Activated naive CD8-positive, alpha-beta T cell treated with anti-CD3 and anti-CD28 coated beads, Interleukin-2, amount 10 ng/mL, durations not matched to agents 7 days and 5 days (primary cell): ENCODE data around the gene CHID1. TPM values are rescaled to one million over a fixed set of nuclear protein-coding genes. Genes with fewer than 3 reads are reported as not detected.

Experiments used
- ATAC-seq: fragments of 150-1000 bp; cut with Tn5 transposase; one replicate; pipeline ENCODE4 v1.10.0; 2021; ENCODE audit warnings: low read depth, moderate library complexity
- POLR2A ChIA-PET: fragments of 350-600 bp; sonication (Branson Sonifier 250); formaldehyde crosslinking; loops from one replicate; lab custom pipeline; 2021; ENCODE audit warnings: antibody characterized with exemption; lab: Charles Lee
- DNase-seq: peaks from one replicate; pipeline ENCODE4 v3.0.0; 2021
- H3K27ac Mint-ChIP-seq: one replicate; pipeline ENCODE4 v1.8.0; 2022; ENCODE audit warnings: mild to moderate bottlenecking, mixed read lengths
- H3K27me3 Mint-ChIP-seq: one replicate; pipeline ENCODE4 v1.8.0; 2022; ENCODE audit warnings: mild to moderate bottlenecking, moderate library complexity, mixed read lengths
- H3K36me3 Mint-ChIP-seq: one replicate; pipeline ENCODE4 v1.8.0; 2021; ENCODE audit warnings: mild to moderate bottlenecking, mixed read lengths
- H3K4me1 Mint-ChIP-seq: one replicate; pipeline ENCODE4 v1.8.0; 2021; ENCODE audit warnings: mixed read lengths
- H3K4me3 Mint-ChIP-seq: one replicate; pipeline ENCODE4 v1.8.0; 2022; ENCODE audit warnings: mild to moderate bottlenecking, moderate library complexity, mixed read lengths
- H3K9me3 Mint-ChIP-seq: one replicate; pipeline ENCODE4 v1.8.0; 2021; ENCODE audit warnings: mixed read lengths
- total RNA-seq, 2 experiments: library from RNA; stranded (reverse); gene quantifications; one replicate each; pipeline ENCODE4 v1.2.3, GENCODE V29; 2021

The CHID1 gene
- total RNA-seq, 2 experiments from 2014 or later, result 39.7 to 47.9 TPM

DNA sequence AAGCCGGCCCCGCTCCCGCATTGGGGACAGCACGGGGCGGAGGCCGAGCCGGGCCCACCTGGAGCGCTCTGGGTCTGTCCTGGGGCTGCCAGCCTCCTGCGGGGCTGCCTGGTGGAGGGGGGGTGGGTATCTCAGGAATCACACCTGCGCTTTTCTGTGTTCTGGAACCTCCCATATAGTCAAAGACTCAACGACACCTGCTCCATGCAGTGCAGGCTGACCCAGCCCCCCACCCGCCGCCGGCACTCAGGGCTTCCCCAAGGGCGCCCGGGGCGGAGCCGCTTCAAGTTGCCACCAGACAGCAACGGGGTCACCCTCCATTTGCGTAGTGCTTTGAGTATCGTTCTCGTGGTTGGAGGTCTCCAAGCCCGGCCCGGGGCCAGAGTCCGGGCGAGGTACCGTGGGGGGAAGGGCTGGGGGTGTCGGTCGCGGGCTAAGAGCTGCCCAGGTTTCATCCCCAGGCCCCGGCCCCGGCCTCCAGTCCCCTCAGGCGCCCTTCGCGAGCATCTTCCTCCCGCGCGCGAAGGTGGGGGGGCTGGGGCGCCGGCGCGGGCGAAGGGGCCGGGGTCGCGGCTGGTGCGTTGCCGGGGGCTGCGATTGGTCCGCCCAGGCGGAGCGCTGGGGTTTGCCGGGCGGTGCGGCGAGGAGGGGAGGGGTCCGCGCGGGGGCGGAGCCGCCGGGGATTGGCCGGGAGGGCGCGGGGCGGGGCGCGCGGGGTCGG lies 61.3 kb downstream of the CHID1 start:
- ATAC-seq (peak; percentile 15), DNase-seq (peak; percentile 55)
- H3K36me3 Mint-ChIP-seq, result no peaks in the 10 kb centered on the region
- peaks cover 5% of the 10 kb centered on the region for H3K4me1 Mint-ChIP-seq
- POLR2A ChIA-PET, result interaction anchor here (0.7 to 1.2 kb wide), 3 partner anchors 17 to 1453 kb away, joined by 3 to 4 read pairs (median 3); partner anchors contain the start of gene CD151
- H3K27me3 Mint-ChIP-seq, result peaks cover 6% of the 10 kb centered on the region
- no peaks in the 10 kb centered on the region for H3K9me3 Mint-ChIP-seq
- H3K27ac Mint-ChIP-seq, result no peak overlapping the region
- H3K4me3 Mint-ChIP-seq, result peak overlapping the region; percentile 75

- ATAC-seq (peak; percentile 59), DNase-seq (peak; percentile 80)
- Mint-ChIP-seq H3K27me3 (peaks cover 6% of the 10 kb centered on the region), H3K4me3 (peak overlapping the region; percentile 40), H3K36me3 (no peaks in the 10 kb centered on the region), H3K4me1 (peaks cover 9% of the 10 kb centered on the region), H3K9me3 (no peaks in the 10 kb centered on the region), H3K27ac (no peak overlapping the region)
- POLR2A ChIA-PET, result interaction anchor here (0.7 to 1.2 kb wide), 3 partner anchors 16 to 1454 kb away, joined by 3 to 4 read pairs (median 3); partner anchors contain the start of gene CD151
These were observed 62.2 kb downstream of the CHID1 start for GRCh38 chr11:848380-848931.

GRCh38 chr11:847876-848275 lies 62.7 kb downstream of the CHID1 start:
- POLR2A ChIA-PET, result interaction anchor here (1.2 kb wide), 1 partner anchor 69 kb away, joined by 3 read pairs; no protein-coding TSS in a partner anchor

DNA sequence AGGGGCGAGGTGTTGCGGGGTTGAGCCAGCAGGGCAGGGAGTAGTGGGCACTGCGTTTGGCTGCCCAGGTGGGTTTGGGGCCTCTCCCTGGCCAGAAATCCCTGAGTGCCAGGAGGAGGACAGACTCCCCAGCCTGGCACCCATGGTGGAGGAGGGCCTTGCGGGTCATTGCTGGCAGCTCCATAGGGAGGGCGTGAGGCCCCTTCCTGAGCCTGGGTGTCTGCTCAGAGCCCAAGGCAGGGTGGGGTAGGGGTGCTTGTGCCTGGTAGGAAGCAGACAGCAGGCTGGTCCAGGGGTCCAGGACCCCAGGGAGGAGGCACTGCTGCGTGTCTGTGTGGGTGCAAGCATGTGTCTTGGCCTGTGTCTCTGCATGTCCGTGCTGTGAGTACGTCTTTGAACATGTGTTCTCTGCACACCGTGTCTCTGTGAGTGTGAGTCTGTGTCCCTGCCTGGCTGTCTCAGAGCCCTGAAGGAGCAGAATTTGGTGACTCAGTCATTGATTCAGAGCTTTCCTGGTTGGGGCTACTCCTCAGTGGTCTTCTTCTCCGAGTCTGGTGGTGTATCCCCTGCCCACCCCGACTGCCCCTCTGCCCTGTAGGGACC lies 64.0 kb downstream of the CHID1 start:
- H3K4me1 Mint-ChIP-seq, result peaks cover 11% of the 10 kb centered on the region
- ATAC-seq (no peak), DNase-seq (no peak)
- H3K36me3 Mint-ChIP-seq, result no peaks in the 10 kb centered on the region
- POLR2A ChIA-PET, result interaction anchor here (0.5 kb wide), 1 partner anchor 84 kb away, joined by 4 read pairs; no protein-coding TSS in a partner anchor
- H3K9me3 Mint-ChIP-seq, result no peaks in the 10 kb centered on the region
- H3K27ac Mint-ChIP-seq, result no peak overlapping the region
- no peak overlapping the region for H3K4me3 Mint-ChIP-seq
- H3K27me3 Mint-ChIP-seq, result peaks cover 6% of the 10 kb centered on the region

More at GRCh38 chr11:847876-848275, 62.7 kb downstream of the CHID1 start:
- no peaks in the 10 kb centered on the region for H3K36me3 Mint-ChIP-seq
- DNase-seq (no peak), ATAC-seq (no peak)
- H3K27me3 Mint-ChIP-seq, result peaks cover 6% of the 10 kb centered on the region
- H3K4me1 Mint-ChIP-seq, result peaks cover 11% of the 10 kb centered on the region
- no peak overlapping the region for H3K27ac Mint-ChIP-seq
- H3K4me3 Mint-ChIP-seq, result no peak overlapping the region
- no peaks in the 10 kb centered on the region for H3K9me3 Mint-ChIP-seq

DNA sequence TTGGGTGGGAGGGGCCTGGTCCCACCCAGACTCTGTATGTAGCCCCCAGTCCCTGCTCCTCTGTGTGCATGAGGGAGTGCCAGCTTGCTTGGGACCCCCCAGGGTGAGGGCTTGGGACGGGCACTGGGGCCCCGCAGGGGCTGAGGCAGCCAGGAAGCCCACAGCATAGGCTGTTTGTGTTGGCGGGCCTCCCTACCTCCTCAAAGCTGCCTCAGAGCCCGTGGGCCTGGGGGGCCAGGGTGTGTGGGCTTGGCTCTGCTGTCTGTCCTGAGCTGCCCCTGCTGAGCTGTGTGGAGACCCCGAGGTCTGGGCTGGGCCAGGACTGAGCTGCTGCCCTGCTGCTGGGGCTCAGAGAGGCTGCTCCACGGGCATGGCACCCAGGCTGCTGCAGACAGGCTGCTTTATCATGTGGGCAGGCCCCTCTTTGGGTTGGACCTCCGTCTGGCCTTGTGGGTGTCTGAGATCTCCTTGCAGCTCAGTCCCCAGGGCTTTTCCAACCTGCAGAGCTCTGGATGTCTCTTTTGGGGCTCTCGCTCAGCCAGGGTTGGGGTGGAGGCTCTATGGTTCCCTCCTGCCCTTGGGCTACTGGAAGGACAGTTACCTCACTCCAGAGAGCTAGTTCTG lies 64.6 kb downstream of the CHID1 start:
- ATAC-seq (no peak), DNase-seq (no peak)
- H3K27ac Mint-ChIP-seq, result no peak overlapping the region
- POLR2A ChIA-PET, result no interaction called here
- peaks cover 6% of the 10 kb centered on the region for H3K27me3 Mint-ChIP-seq
- H3K4me3 Mint-ChIP-seq, result no peak overlapping the region
- peaks cover 11% of the 10 kb centered on the region for H3K4me1 Mint-ChIP-seq
- H3K9me3 Mint-ChIP-seq, result no peaks in the 10 kb centered on the region
- no peaks in the 10 kb centered on the region for H3K36me3 Mint-ChIP-seq

- Mint-ChIP-seq H3K4me3 (no peak overlapping the region), H3K27ac (no peak overlapping the region), H3K9me3 (no peaks in the 10 kb centered on the region), H3K36me3 (peaks cover 3% of the 10 kb centered on the region), H3K27me3 (peaks cover 6% of the 10 kb centered on the region), H3K4me1 (peaks cover 16% of the 10 kb centered on the region)
- DNase-seq, result no peak
- ATAC-seq, result no peak
- POLR2A ChIA-PET, result interaction anchor here (3.1 kb wide), 1 partner anchor 26 kb away, joined by 17 read pairs; the partner anchor contains the start of gene PNPLA2
These were observed 65.6 kb downstream of the CHID1 start for GRCh38 chr11:844693-845644.

- POLR2A ChIA-PET, result interaction anchor here (1.0 to 4.8 kb wide), 6 partner anchors 14 to 1009 kb away, joined by 3 to 67 read pairs (median 8); partner anchors contain the start of genes CD151, CHID1, CRACR2B and LSP1
- ATAC-seq, result no peak
These were observed 66.6 kb downstream of the CHID1 start for GRCh38 chr11:843818-844692.

GRCh38 chr11:843086-843734 lies 67.4 kb downstream of the CHID1 start:
- H3K27ac Mint-ChIP-seq, result peak overlapping the region; percentile 76
- ATAC-seq (no peak), DNase-seq (no peak)
- peaks cover 6% of the 10 kb centered on the region for H3K36me3 Mint-ChIP-seq
- no peaks in the 10 kb centered on the region for H3K9me3 Mint-ChIP-seq
- POLR2A ChIA-PET, result interaction anchor here (1.0 to 4.8 kb wide), 7 partner anchors 13 to 1010 kb away, joined by 3 to 67 read pairs (median 7); partner anchors contain the start of genes CD151, CHID1, CRACR2B and LSP1
- no peaks in the 10 kb centered on the region for H3K27me3 Mint-ChIP-seq
- peaks cover 12% of the 10 kb centered on the region for H3K4me1 Mint-ChIP-seq
- H3K4me3 Mint-ChIP-seq, result peak overlapping the region; percentile 87

More at GRCh38 chr11:843818-844692, 66.6 kb downstream of the CHID1 start:
- DNase-seq, result no peak
- Mint-ChIP-seq H3K36me3 (peaks cover 3% of the 10 kb centered on the region), H3K4me3 (peak overlapping the region; percentile 87), H3K9me3 (no peaks in the 10 kb centered on the region), H3K27ac (peak overlapping the region; percentile 76), H3K27me3 (peaks cover 4% of the 10 kb centered on the region), H3K4me1 (peaks cover 16% of the 10 kb centered on the region)

DNA sequence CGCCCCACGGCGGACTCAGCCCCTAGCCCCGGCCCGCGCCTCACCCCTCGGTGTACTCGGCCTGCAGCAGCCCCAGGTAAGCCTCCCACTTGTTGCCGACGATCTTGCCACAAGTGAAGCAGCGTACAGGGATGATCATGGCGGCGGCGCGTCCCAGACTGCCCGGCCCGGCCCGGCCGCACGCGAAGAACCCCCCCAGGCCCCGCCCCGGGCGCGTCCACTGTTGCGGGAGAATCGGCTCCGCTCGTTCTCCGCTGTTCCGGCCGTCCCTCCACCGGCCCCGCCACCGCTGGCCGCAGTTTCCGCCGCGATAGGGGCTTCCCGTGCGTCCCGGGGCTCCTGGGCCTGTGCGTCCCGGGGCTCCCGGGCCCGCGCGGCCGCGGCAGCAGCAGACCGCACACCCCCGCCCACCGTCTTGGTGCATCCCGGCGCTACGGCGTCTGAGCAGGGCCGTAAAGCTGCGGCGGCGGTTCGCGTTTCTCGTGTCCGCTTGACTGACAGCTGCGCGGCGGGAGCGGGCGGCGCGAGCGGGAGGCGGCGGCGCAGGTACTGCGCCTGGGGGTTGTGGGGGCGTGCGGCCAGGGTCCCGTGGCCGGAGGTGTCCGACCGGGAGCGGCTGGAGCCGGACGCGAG lies 68.1 kb downstream of the CHID1 start, which contains the start of the genes POLR2L and TSPAN4:
POLR2L (minus strand) TSS at position 160 of the 633 bp plus-strand sequence; CDS start at position 139, 21 bp downstream.
TSPAN4 (plus strand) TSS at position 483 of the 633 bp plus-strand sequence. CDS start 7,453 bp downstream, outside the sequence.
- Mint-ChIP-seq H3K9me3 (no peaks in the 10 kb centered on the region), H3K36me3 (peaks cover 6% of the 10 kb centered on the region), H3K27me3 (no peaks in the 10 kb centered on the region), H3K4me3 (peak within 1 kb of the TSS; percentile 87), H3K27ac (peak within 1 kb of the TSS; percentile 82), H3K4me1 (peaks cover 12% of the 10 kb centered on the region)
- POLR2A ChIA-PET, result interaction anchor here (0.6 to 4.8 kb wide), 9 partner anchors 12 to 1011 kb away, joined by 3 to 67 read pairs (median 5); partner anchors contain the start of genes CD151, CHID1, CRACR2B and LSP1
- ATAC-seq, result peak; percentile 73
- peak; percentile 94 for DNase-seq

DNA sequence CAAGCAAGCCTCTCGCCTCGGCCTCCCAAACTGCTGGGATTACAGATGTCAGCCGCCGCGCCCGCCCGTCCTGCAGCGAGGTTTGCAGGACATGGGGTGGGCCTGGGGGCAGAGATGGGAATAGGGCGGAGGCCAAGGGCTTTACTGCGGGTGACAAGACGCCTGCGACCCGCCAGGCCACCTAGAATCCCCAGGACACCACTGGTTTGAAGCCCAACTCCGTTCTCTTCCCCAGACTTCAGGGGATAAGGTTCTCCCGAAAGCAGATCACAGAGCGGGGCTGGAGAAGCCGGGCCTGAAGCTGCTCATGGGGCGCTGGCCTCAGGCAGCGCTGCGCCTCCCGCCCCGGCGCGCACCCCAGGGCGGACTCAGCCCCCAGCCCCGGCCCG lies 68.6 kb downstream of the CHID1 start:
- ATAC-seq (peak; percentile 37), DNase-seq (no peak)
- no peaks in the 10 kb centered on the region for H3K9me3 Mint-ChIP-seq
- POLR2A ChIA-PET, result interaction anchor here (0.5 to 4.8 kb wide), 6 partner anchors 12 to 951 kb away, joined by 3 to 67 read pairs (median 7); partner anchors contain the start of genes CD151, CRACR2B and PNPLA2
- H3K4me1 Mint-ChIP-seq, result peaks cover 12% of the 10 kb centered on the region
- H3K27me3 Mint-ChIP-seq, result no peaks in the 10 kb centered on the region
- H3K27ac Mint-ChIP-seq, result peak overlapping the region; percentile 82
- H3K4me3 Mint-ChIP-seq, result peak overlapping the region; percentile 86
- H3K36me3 Mint-ChIP-seq, result peaks cover 6% of the 10 kb centered on the region
